ENCODE results near the gene LENEP.

DNA sequence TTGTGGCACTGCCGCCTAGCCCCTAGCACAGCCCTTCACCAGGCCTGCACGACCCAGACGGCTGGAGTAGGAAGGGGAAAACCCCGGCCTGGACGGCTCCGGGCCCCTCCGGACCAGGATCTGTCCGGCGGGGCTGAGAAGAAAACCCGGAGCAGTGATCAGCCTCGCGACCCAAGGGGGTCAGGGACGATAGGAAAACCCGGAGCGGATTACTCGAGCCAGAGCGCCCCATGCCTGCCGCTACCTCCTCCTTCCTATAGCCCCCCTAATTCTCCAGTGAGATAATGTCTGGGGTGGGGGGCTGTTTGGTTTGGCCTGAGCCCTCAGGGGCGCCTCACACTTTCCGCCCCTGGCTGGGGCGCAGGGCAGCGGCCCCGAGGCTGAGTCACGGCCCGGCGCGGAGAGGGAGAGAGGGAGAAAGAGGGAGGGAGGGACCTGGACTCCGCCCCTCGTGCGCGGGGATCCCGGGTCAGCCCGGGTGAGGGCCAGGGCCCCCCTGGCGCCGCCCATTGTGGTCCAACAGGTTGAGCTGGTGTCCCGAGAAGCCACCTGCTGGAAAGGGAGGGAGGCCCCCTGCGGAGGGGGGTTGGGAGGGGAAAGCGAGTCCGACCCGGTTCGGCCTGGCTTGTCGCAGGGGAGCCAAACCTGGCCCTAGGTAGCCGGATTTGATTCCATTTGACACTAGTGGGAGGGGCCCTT is 7.5 kb downstream of the LENEP start:
- no peak for TF ChIP-seq EZH2 (optimal IDR thresholded peaks at IDR 0.05; ENCODE audit: low read depth, low read length)
- TF ChIP-seq, protein P1, sequence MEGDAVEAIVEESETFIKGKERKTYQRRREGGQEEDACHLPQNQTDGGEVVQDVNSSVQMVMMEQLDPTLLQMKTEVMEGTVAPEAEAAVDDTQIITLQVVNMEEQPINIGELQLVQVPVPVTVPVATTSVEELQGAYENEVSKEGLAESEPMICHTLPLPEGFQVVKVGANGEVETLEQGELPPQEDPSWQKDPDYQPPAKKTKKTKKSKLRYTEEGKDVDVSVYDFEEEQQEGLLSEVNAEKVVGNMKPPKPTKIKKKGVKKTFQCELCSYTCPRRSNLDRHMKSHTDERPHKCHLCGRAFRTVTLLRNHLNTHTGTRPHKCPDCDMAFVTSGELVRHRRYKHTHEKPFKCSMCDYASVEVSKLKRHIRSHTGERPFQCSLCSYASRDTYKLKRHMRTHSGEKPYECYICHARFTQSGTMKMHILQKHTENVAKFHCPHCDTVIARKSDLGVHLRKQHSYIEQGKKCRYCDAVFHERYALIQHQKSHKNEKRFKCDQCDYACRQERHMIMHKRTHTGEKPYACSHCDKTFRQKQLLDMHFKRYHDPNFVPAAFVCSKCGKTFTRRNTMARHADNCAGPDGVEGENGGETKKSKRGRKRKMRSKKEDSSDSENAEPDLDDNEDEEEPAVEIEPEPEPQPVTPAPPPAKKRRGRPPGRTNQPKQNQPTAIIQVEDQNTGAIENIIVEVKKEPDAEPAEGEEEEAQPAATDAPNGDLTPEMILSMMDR (IDR thresholded peaks at IDR 0.05; ENCODE audit: low read length), result no peak
